IPS-18c (cell line): Measurements from ENCODE around the gene TMEM147.

ENCODE experiments used
- H3K4me3 ChIP-seq: 2 replicates; pipeline ENCODE4 v1.7.0; 2013; ENCODE audit warnings: low read depth, mild to moderate bottlenecking, low read length, moderate library complexity; ENCODE audit not compliant: insufficient read depth
- H3K9me3 ChIP-seq: one replicate; pipeline ENCODE4 v1.6.1; 2013; ENCODE audit warnings: mild to moderate bottlenecking, low read length, moderate library complexity; ENCODE audit not compliant: control insufficient read depth, insufficient read depth

The TMEM147 gene

GRCh38 chr19:35539314-35539713, 6.1 kb upstream of the TMEM147 start:
- peaks cover 2% of the 10 kb centered on the region for H3K9me3 ChIP-seq
- H3K4me3 ChIP-seq, result no peak overlapping the region

GRCh38 chr19:35539850-35540249, 5.6 kb upstream of the TMEM147 start:
- peaks cover 2% of the 10 kb centered on the region for H3K9me3 ChIP-seq

GRCh38 chr19:35540356-35540927, 5.0 kb upstream of the TMEM147 start:
- H3K9me3 ChIP-seq, result peaks cover 2% of the 10 kb centered on the region

More at GRCh38 chr19:35539850-35540249, 5.6 kb upstream of the TMEM147 start:
- no peak overlapping the region for H3K4me3 ChIP-seq

GRCh38 chr19:35542209-35542608, 3.2 kb upstream of the TMEM147 start:
- no peak overlapping the region for H3K4me3 ChIP-seq

More at GRCh38 chr19:35540356-35540927, 5.0 kb upstream of the TMEM147 start:
- H3K4me3 ChIP-seq, result no peak overlapping the region

GRCh38 chr19:35543280-35544109, 1.9 kb upstream of the TMEM147 start:
- peaks cover 2% of the 10 kb centered on the region for H3K9me3 ChIP-seq
- no peak overlapping the region for H3K4me3 ChIP-seq

More at GRCh38 chr19:35542209-35542608, 3.2 kb upstream of the TMEM147 start:
- peaks cover 2% of the 10 kb centered on the region for H3K9me3 ChIP-seq

- Histone ChIP-seq H3K4me3 (peak overlapping the region; percentile 86), H3K9me3 (peaks cover 2% of the 10 kb centered on the region)
Observed at GRCh38 chr19:35544110-35544802, 1.2 kb upstream of the TMEM147 start.

GRCh38 chr19:35545855-35546381, 492 bp downstream of the TMEM147 start:
- peak overlapping the region; percentile 86 for H3K4me3 ChIP-seq
- peaks cover 2% of the 10 kb centered on the region for H3K9me3 ChIP-seq

- peak overlapping the region; percentile 86 for H3K4me3 ChIP-seq
- H3K9me3 ChIP-seq, result peaks cover 2% of the 10 kb centered on the region
Observed at GRCh38 chr19:35546532-35546931, 1.1 kb downstream of the TMEM147 start.

GRCh38 chr19:35549174-35549788, 3.9 kb downstream of the TMEM147 start:
- Histone ChIP-seq H3K9me3 (no peaks in the 10 kb centered on the region), H3K4me3 (no peak overlapping the region)

- no peaks in the 10 kb centered on the region for H3K9me3 ChIP-seq
- peak overlapping the region; percentile 1; the same call in 1 of the 2 replicates for H3K4me3 ChIP-seq
Observed at GRCh38 chr19:35549879-35550523, 4.6 kb downstream of the TMEM147 start.

- Histone ChIP-seq H3K4me3 (no peak overlapping the region), H3K9me3 (no peaks in the 10 kb centered on the region)
Observed at GRCh38 chr19:35551091-35551810, 5.8 kb downstream of the TMEM147 start.

- H3K9me3 ChIP-seq, result no peaks in the 10 kb centered on the region
- no peak overlapping the region for H3K4me3 ChIP-seq
Observed at GRCh38 chr19:35552534-35553384, 7.3 kb downstream of the TMEM147 start.

- H3K4me3 ChIP-seq, result no peak overlapping the region
- H3K9me3 ChIP-seq, result no peaks in the 10 kb centered on the region
Observed at GRCh38 chr19:35553385-35554000, 8.1 kb downstream of the TMEM147 start.

- Histone ChIP-seq H3K9me3 (no peaks in the 10 kb centered on the region), H3K4me3 (no peak overlapping the region)
Observed at GRCh38 chr19:35554076-35554475, 8.7 kb downstream of the TMEM147 start.
